ENCODE data around the gene ACTN2. TPM values are rescaled to one million over a fixed set of nuclear protein-coding genes. Genes with fewer than 3 reads are reported as not detected.
A peak's percentile ranks its signal among the peaks of the same experiment; 100 is the strongest.
"Not testable (repeated sequence)": the region's sequence is repeated elsewhere in the genome, so short reads cannot be mapped to it uniquely, and the experiment has no call there.

The ACTN2 gene
- total RNA-seq (2014; rRNA removed; shearing (Covaris generic)) = 0.02 TPM in 1 of 2 replicates, not detected in the other

DNA sequence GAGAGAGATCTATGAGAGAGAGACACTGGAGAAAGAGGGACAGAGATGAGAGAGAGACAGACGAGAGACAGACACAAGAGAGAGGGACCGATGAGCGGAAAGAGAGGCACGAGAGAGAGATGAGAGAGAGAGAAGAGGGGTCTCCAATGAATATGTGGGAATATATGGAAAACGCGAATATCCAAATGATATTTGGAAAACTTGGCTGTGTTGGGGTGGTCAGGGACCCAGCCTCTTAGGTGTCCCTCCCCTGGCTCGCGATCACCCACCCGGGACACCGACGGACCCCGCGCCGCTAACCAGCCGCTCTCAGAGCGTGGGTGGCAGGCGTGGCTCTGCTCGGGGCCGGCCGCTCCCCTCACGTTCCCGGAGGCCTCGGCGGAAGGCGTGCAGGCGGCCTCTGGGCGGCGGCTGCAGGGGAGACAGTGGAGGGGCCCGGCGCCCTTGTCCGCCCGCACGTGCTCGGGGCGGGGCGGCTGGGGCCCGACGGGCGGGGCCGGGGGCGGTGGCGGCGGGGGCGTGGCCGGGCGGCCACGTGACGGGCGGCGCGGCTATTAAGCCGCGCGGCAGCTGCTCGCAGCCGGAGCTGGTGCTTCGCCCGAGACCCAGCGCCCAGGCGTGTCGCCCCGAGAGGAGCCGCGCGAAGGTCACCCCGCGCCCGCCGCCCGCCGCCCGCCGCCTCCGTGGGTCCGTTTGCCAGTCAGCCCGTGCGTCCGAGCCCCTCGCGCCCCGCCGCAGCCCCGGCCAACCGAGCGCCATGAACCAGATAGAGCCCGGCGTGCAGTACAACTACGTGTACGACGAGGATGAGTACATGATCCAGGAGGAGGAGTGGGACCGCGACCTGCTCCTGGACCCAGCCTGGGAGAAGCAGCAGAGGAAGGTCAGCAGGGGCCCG, at the start of gene ACTN2:
ACTN2 (plus strand) TSS at position 583 of the 898 bp plus-strand sequence; CDS start at position 758, 175 bp downstream.
- DNase-seq (ENCODE audit: low read depth) = no peak

DNA sequence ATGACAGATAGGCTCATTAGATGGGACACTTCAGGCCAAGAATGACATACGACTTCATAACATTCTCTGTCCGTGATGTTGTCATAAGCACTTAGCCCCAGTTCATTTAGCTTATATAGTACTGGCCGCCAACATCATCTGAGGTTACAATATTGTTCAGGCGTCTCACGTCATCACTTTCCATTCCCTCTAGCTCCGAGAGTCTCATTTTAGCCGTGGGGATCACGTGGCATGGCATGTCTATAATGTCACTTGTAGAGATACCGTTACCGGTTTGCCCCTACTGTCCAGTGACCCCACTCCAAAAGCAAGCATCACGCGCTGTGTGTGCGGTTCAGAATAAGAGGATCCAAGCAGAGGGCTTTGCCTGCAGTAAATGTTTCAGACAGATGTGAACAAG, 47.4 kb upstream of the ACTN2 start:
- no peak for DNase-seq (ENCODE audit: low read depth)

DNA sequence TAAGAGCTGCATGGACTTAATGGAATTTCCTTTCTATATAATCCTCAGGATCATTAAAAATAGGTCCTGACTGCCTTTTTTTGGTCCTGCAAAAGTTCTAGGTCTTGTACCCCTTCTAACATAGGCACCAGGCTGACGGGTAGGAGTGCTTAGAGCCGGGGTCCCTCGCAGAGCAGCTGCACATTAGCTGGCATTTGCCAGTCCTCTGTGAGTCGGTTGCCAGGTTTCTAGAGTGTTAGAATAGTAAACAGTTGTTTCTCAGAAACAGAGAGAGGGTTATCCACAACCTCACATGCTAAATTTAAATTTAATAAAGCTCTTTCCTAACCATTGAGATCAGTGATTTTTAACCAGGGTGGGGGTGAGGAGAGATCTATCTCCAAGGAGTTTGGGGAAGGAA, 46.6 kb upstream of the ACTN2 start:
- peak; percentile 13 for DNase-seq (ENCODE audit: low read depth)

DNA sequence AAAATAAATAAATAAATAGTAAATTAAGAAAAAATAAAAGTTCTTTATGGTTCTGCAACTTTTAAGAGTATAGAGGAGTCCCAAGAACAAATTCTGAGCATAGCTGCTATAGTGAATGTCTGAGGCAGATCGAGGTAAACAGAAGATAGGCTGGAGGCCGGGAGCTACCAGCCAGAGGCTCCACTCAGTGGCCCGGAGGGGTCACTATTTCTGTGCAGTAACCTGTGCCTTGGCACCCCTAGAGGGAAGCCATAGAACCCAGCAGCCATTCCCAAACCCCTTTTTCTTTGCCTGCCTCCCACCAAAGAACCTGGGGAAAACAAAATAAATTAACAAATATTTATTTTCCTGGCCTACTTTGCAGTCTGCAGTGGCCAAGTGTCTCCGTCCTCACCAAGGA, 43.5 kb upstream of the ACTN2 start:
- DNase-seq (ENCODE audit: low read depth) = no peak

GRCh38 chr1:236645016-236645680, 41.2 kb upstream of the ACTN2 start:
- DNase-seq (ENCODE audit: low read depth) = no peak

DNA sequence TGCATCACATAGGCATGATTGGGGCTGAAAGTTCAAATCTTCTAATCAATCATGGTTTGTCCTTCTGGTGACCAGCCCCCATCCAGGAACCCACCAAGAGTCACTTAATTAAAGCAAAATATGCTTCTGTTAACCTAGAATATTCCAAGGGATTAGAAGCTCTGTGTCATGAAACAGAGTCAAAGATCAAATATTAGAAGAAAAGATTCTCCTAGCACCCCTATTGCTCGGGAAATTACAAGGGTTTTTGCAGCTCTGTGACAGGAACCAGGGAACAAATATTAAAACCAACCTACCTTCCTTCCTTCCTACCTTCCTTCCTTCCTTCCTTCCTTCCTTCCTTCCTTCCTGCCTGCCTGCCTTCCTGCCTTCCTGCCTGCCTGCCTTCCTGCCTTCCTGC, 31.8 kb upstream of the ACTN2 start:
- no peak for DNase-seq (ENCODE audit: low read depth)

GRCh38 chr1:236654957-236655356, 31.3 kb upstream of the ACTN2 start:
- no peak for DNase-seq (ENCODE audit: low read depth)

DNA sequence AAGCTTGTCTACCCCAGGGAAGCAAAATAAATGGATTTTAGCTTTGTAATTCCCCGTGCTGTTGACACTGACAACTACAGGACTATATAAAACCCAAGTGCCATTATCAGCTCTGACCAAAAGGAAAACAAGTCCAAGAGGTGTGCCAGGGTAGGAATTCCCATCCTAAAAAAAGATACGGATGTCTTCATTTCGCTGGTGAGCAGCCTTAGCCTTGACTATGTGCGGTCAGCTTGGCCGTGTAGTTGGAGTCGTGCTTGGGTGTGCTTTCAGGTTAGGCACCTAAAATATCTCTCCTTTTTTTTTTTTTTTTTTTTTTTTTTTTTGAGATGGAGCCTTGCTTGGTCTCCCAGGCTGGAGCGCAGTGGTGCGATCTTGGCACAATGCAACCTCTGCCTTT, 28.9 kb upstream of the ACTN2 start:
- DNase-seq (ENCODE audit: low read depth) = no peak

DNA sequence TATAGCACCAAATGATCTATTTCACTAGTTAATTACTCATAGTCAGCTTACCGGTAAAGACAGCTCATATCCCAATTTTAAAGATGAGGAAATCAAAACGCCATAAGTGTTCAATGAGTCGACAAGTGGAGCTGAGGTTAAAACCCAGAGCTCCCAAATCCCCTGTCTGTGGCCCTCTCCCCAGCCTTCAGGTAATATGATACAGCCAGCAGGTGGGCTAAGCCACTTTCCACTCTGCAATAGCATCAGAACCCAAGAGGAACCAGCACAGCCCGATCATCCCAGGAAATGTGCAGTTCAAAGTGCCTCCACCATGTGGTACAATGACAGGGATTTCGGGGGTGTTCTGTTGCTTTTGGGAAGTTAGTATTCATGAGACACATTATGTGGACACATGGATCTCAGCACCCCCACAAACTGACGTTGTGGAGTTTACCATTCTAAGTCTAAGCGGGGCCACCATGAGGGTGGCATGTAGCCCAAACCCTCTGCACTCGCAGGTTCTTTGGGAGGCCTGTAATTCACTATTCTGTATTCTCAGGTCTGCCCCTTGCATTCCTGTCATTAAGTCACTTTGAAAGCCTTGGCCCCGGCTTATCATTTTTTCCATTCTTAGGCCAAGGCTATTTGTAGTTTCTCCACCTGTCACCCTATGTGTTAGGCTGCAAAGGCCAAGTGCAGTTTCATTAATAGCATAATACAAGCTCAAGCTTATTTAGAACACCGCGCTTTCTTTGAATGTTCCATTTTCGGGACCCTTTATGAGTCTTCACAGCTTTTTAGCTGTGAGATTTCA, 26.3 kb upstream of the ACTN2 start:
- DNase-seq (ENCODE audit: low read depth) = no peak

GRCh38 chr1:236663934-236664333, 22.4 kb upstream of the ACTN2 start:
- DNase-seq (ENCODE audit: low read depth) = peak; percentile 47

GRCh38 chr1:236668909-236669308, 17.4 kb upstream of the ACTN2 start:
- DNase-seq (ENCODE audit: low read depth) = not testable (repeated sequence)

- no peak for DNase-seq (ENCODE audit: low read depth)
Measured at GRCh38 chr1:236670060-236670459, 16.2 kb upstream of the ACTN2 start.

GRCh38 chr1:236673289-236673919, 12.9 kb upstream of the ACTN2 start:
- peak; percentile 38 for DNase-seq (ENCODE audit: low read depth)

GRCh38 chr1:236677641-236678235, 8.6 kb upstream of the ACTN2 start:
- peak; percentile 47 for DNase-seq (ENCODE audit: low read depth)

- DNase-seq (ENCODE audit: low read depth) = no peak
Measured at GRCh38 chr1:236681219-236681618, 5.1 kb upstream of the ACTN2 start.

- DNase-seq (ENCODE audit: low read depth) = no peak
Measured at GRCh38 chr1:236685205-236685916, 938 bp upstream of the ACTN2 start.

DNA sequence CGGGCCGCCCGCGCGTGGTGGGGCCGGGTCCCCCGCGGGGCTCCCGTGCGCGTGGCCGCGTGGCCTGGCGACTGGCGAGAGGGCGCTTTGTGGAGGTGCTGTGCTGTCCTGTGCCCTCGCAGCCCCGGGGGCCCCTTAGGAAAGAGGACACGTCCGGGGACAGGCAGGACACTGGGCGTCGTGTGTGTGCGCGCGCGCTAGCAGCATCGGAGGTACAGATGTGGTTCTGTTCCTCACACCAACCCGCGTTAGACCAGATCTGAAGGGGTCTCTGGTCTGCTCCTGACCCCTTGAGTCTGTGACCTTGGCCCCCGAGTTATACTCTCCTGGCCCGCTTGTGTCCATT, 489 bp downstream of the ACTN2 start:
- DNase-seq (ENCODE audit: low read depth) = no peak

DNA sequence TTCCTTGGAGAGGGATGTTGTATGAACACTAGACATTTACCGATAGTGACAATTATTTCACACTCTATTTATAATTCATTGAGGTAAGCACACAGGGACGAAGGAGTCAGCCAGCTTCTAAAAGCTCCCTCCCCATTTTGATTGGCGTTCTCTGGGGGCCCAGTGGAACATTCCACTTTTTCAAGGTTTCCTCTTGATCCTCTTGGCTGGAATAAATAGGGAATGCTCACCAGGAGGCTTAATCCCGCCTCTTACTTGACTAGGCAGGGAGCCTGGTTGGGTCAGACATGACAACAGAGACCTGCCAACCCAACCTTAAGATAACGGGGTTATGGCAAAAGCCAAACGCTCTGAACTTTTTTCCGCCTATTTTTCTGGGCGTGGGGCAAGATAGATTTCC, 974 bp downstream of the ACTN2 start:
- DNase-seq (ENCODE audit: low read depth) = no peak

DNA sequence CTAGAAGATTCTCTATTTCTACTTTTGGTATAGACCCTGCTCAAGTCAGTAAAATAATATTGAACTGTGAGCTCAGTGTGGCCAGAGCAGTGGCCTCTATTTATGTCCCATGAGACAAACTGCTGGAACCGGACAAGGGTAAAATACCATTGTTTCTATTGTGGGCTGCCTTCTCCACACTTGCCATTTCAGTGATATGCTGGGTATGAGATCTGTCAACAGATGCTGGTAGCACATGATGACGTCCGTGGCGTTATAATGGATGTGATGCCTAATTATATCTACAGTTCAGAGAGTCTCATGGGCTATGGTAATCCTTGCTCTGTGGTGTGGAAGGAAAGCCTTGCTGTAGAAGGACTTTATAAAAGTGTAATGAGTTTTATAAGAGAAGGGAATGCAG, 2.4 kb downstream of the ACTN2 start:
- no peak for DNase-seq (ENCODE audit: low read depth)

DNA sequence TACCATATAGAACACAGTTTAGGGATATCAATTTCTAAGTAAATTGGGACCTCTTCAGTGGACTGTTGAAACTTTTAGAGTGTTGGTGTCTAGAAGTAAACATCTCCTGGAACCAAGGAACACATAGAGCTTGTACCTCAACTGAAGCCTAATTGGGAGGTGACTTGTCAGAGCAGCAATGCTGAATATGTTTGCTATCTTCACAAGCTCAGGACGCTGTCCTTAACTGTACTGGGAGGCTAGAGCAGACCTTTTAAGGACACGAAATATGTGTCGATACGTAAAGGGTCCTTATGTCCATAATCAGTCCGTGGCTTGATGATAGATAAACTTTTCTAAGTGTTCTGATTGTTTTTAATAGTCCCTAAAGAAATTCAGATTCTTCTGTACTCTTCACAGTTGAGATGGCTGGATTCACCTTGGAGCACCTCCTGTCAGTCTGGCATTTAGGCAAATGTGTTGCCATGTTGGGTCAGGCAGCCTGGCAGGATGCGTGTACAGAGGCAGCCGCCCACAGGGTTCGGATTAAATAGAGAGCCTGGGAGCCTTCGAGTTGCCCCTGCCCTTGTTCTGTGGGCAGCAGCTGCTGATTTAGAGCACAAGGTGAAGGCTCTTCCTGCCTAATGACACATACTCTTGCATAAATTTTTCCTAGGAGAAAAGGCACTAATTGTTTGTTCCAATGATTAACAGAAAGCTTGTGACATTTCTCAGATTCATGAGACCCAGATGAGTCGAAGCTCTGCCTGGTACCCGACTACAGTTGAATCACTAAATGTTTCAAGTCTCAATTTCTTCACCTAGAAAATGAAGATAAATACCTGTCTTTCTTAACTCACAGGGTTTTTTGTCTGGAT, 3.6 kb downstream of the ACTN2 start:
- DNase-seq (ENCODE audit: low read depth) = no peak

Data from M059J (cell line).